ENCODE results near the gene FAM184A.
"Not testable (repeated sequence)": the region's sequence is repeated elsewhere in the genome, so short reads cannot be mapped to it uniquely, and the experiment has no call there.

The FAM184A gene

GRCh38 chr6:119105282-119105681 lies 26.8 kb upstream of the FAM184A start:
- no peaks in the 10 kb centered on the region for H3K27me3 ChIP-seq (replicated peaks)
- no peak overlapping the region for H3K4me3 ChIP-seq (ENCODE audit: low read depth, low read length)
- H3K36me3 ChIP-seq (replicated peaks), result no peaks in the 10 kb centered on the region
- in situ Hi-C loops (cut with HindIII; ENCODE audit: low pct_ligation_motif_present, low sequenced_read_pairs), result no loop called here
- no peak for DNase-seq
- no peak overlapping the region for H3K27ac ChIP-seq
- TF ChIP-seq, protein P1, sequence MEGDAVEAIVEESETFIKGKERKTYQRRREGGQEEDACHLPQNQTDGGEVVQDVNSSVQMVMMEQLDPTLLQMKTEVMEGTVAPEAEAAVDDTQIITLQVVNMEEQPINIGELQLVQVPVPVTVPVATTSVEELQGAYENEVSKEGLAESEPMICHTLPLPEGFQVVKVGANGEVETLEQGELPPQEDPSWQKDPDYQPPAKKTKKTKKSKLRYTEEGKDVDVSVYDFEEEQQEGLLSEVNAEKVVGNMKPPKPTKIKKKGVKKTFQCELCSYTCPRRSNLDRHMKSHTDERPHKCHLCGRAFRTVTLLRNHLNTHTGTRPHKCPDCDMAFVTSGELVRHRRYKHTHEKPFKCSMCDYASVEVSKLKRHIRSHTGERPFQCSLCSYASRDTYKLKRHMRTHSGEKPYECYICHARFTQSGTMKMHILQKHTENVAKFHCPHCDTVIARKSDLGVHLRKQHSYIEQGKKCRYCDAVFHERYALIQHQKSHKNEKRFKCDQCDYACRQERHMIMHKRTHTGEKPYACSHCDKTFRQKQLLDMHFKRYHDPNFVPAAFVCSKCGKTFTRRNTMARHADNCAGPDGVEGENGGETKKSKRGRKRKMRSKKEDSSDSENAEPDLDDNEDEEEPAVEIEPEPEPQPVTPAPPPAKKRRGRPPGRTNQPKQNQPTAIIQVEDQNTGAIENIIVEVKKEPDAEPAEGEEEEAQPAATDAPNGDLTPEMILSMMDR (IDR thresholded peaks at IDR 0.05; ENCODE audit: low read depth, low read length, missing control alignments), result no peak

GRCh38 chr6:119102901-119103300 lies 24.4 kb upstream of the FAM184A start:
- Histone ChIP-seq H3K4me3 (ENCODE audit: low read depth, low read length) (no peak overlapping the region), H3K27ac (no peak overlapping the region), H3K27me3 (replicated peaks) (no peaks in the 10 kb centered on the region), H3K36me3 (replicated peaks) (no peaks in the 10 kb centered on the region)
- in situ Hi-C loops (cut with HindIII; ENCODE audit: low pct_ligation_motif_present, low sequenced_read_pairs), result no loop called here
- TF ChIP-seq, protein P1 (IDR thresholded peaks at IDR 0.05; ENCODE audit: low read depth, low read length, missing control alignments), result no peak
- DNase-seq, result no peak

DNA sequence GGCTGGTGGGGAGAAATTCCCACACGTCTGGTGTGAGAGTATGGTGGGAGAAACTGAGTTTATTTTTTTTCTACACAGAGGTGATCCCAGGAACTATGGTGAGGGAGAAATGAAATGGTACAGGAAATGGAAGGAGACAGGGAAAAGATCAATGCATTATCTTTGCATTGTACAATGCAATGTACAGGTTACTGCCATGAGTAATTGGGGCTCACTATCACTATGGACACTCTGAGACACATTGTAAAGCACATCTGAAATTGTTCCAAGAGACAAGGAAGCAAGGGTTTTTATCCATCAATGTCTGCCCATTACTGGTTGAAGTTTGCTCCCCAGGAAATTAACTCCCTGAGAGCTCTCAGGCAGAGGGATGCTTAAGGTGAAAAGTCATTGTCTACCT lies 21.7 kb upstream of the FAM184A start:
- H3K27ac ChIP-seq, result no peak overlapping the region
- no peak overlapping the region for H3K4me3 ChIP-seq (ENCODE audit: low read depth, low read length)
- H3K27me3 ChIP-seq (replicated peaks), result no peaks in the 10 kb centered on the region
- in situ Hi-C loops (cut with HindIII; ENCODE audit: low pct_ligation_motif_present, low sequenced_read_pairs), result no loop called here
- TF ChIP-seq, protein P1 (IDR thresholded peaks at IDR 0.05; ENCODE audit: low read depth, low read length, missing control alignments), result no peak
- no peaks in the 10 kb centered on the region for H3K36me3 ChIP-seq (replicated peaks)
- DNase-seq, result no peak

- DNase-seq; H3K27ac ChIP-seq; H3K36me3 ChIP-seq (replicated peaks); H3K4me3 ChIP-seq (ENCODE audit: low read depth, low read length); H3K27me3 ChIP-seq (replicated peaks); in situ Hi-C loops (cut with HindIII; ENCODE audit: low pct_ligation_motif_present, low sequenced_read_pairs): not testable (repeated sequence)
Measured at GRCh38 chr6:119097815-119098361, 19.4 kb upstream of the FAM184A start.

DNA sequence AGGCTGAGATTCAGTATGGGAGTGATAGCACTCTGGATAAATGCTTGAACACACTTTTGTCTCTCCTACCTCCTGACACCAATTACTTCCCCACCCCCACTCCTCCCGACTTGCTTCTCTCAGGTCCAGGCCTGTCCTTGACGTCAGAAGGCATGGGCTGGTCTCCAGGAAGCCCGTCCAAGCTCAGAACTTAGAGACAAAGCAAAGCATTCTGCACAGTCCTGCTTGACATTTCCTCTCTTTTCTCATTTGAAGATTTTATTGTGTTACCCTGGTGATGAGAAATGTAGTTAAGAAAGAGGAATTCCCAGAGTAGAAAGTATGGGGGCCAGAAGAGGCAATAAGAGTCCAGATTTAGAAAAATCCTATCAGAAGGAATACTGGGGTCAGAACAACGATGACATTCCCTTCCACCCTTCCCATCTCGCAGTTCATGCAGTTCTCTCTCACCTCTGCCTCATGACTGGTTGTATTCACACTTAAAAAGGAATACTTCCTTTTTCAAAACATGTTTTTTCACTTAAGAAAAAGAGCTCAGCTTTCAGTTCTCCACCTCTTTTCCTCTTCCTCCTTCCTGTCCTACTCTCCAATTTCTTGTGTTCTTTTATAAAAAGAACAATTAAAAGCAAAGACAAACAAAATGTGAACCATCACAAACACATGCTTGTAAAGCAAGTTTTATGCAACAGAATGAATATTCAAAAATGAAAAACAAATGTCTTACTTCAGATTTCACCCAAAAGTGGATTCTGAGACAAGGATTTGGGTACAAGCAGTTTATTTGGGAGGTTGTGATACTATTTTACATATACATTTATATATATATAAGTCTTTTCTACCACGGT lies 18.5 kb upstream of the FAM184A start:
- peak; percentile 5 for DNase-seq
- no peak overlapping the region for H3K4me3 ChIP-seq (ENCODE audit: low read depth, low read length)
- TF ChIP-seq, protein P1 (IDR thresholded peaks at IDR 0.05; ENCODE audit: low read depth, low read length, missing control alignments), result no peak
- in situ Hi-C loops (cut with HindIII; ENCODE audit: low pct_ligation_motif_present, low sequenced_read_pairs), result no loop called here
- no peaks in the 10 kb centered on the region for H3K36me3 ChIP-seq (replicated peaks)
- H3K27me3 ChIP-seq (replicated peaks), result no peaks in the 10 kb centered on the region
- H3K27ac ChIP-seq, result no peak overlapping the region

DNA sequence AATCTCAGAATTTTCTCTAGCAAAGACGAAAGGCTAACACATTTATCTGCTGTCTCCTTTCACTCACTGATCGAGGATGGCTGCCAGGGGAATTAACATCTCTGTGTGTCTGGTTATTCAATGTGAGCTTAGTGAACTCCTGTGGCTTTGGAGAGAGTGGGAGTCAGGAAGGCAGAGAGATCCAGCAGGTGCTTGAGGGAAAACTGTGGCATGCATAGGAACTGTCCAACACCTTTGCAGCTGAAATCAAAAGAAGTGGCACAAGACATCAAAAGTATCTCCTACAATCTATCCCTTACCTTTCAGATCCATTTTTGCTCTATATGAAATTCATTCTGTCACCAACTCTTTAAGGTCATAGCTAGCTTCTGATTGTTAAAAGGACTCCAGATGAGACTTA lies 11.8 kb upstream of the FAM184A start:
- DNase-seq, result no peak
- no peak overlapping the region for H3K27ac ChIP-seq
- no peaks in the 10 kb centered on the region for H3K36me3 ChIP-seq (replicated peaks)
- TF ChIP-seq, protein P1 (IDR thresholded peaks at IDR 0.05; ENCODE audit: low read depth, low read length, missing control alignments), result no peak
- in situ Hi-C loops (cut with HindIII; ENCODE audit: low pct_ligation_motif_present, low sequenced_read_pairs), result no loop called here
- H3K27me3 ChIP-seq (replicated peaks), result no peaks in the 10 kb centered on the region
- H3K4me3 ChIP-seq (ENCODE audit: low read depth, low read length), result no peak overlapping the region
